Measurements from ENCODE around the gene TTC27. TPM values are rescaled to one million over a fixed set of nuclear protein-coding genes. Genes with fewer than 3 reads are reported as not detected.
"Not testable (repeated sequence)": the region's sequence is repeated elsewhere in the genome, so short reads cannot be mapped to it uniquely, and the experiment has no call there.

TTC27 gene
- total and polyA plus RNA-seq, 9 donors = 9.9 to 21.2 (median 15.3) TPM

DNA sequence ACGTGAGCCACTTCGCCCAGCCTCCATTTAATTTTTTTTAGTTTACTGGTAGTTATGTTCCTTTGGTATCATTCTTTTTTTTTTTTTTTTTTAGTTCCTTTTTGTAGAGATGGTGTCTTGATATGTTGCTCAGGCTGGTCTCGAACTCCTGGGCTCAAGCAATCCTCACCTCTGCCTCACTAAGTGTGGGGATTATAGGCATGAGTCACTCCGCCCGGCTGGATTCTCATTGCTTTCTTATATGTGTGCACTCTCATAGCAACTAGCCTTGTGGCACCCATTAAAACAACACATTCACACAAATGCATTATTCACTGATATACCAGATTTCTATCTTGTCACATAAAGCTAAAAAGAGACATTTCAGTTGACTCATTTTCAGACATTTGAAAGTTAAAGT is 4.2 kb downstream of the TTC27 start:
- H3K27ac ChIP-seq = no peak overlapping the region
- 86 to 93% (median 90%) methylated on average over 5 of the region's 5 CpGs for WGBS, 3 donors
- no peaks in the 10 kb centered on the region for H3K9me3 ChIP-seq
- no peak overlapping the region for H3K4me3 ChIP-seq
- intact Hi-C loops (cut with DNase I) = no loop called here
- no peak for DNase-seq
- H3K27me3 ChIP-seq = no peaks in the 10 kb centered on the region
- TF ChIP-seq EP300 (IDR thresholded peaks at IDR 0.05) (no peak), POLR2A (IDR thresholded peaks at IDR 0.05) (no peak)
- TF ChIP-seq, protein P1, sequence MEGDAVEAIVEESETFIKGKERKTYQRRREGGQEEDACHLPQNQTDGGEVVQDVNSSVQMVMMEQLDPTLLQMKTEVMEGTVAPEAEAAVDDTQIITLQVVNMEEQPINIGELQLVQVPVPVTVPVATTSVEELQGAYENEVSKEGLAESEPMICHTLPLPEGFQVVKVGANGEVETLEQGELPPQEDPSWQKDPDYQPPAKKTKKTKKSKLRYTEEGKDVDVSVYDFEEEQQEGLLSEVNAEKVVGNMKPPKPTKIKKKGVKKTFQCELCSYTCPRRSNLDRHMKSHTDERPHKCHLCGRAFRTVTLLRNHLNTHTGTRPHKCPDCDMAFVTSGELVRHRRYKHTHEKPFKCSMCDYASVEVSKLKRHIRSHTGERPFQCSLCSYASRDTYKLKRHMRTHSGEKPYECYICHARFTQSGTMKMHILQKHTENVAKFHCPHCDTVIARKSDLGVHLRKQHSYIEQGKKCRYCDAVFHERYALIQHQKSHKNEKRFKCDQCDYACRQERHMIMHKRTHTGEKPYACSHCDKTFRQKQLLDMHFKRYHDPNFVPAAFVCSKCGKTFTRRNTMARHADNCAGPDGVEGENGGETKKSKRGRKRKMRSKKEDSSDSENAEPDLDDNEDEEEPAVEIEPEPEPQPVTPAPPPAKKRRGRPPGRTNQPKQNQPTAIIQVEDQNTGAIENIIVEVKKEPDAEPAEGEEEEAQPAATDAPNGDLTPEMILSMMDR (IDR thresholded peaks at IDR 0.05) = no peak
- peaks cover 5% of the 10 kb centered on the region for H3K4me1 ChIP-seq (ENCODE audit: insufficient read depth)
- H3K36me3 ChIP-seq = no peaks in the 10 kb centered on the region

DNA sequence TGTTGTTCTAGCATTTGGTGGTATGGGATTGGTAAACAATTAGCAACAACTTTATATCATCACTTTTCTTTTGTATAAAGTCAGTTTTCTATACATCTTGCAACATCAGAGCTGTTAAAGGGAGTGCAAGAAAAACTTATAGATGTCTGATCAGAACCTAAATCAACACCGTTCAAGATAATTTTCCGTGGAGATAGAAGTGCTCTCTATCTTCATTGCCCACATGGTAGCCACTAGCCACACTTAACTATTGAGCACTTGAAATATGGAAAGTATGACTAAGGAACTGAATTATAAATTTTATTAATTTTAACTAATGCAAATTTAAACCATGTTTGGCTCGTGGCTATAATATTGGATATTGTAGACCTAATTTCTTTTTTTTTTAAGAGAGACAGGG is 5.2 kb downstream of the TTC27 start:
- no peaks in the 10 kb centered on the region for H3K9me3 ChIP-seq
- WGBS, 3 donors = 86 to 89% (median 86%) methylated on average over 3 of the region's 3 CpGs
- no peak overlapping the region for H3K27ac ChIP-seq
- H3K4me1 ChIP-seq (ENCODE audit: insufficient read depth) = peaks cover 5% of the 10 kb centered on the region
- no peaks in the 10 kb centered on the region for H3K27me3 ChIP-seq
- no peaks in the 10 kb centered on the region for H3K36me3 ChIP-seq
- H3K4me3 ChIP-seq = no peak overlapping the region
- DNase-seq = no peak
- intact Hi-C loops (cut with DNase I) = no loop called here
- TF ChIP-seq, protein P1 (IDR thresholded peaks at IDR 0.05) = no peak
- TF ChIP-seq POLR2A (IDR thresholded peaks at IDR 0.05) (no peak), EP300 (IDR thresholded peaks at IDR 0.05) (no peak)

- H3K36me3 ChIP-seq; H3K27ac ChIP-seq; H3K4me1 ChIP-seq (ENCODE audit: insufficient read depth); H3K4me3 ChIP-seq; DNase-seq; intact Hi-C loops (cut with DNase I); H3K27me3 ChIP-seq; H3K9me3 ChIP-seq: not testable (repeated sequence)
- WGBS, 3 donors = 94 to 96% (median 95%) methylated on average over 5 of the region's 5 CpGs
Measured at GRCh38 chr2:32638548-32638947, 10.7 kb downstream of the TTC27 start.

- intact Hi-C loops (cut with DNase I) = loop anchor here in 1 of 4 donors (10.0 kb wide), 1 partner anchor 776 kb away; no protein-coding TSS in a partner anchor
- no peaks in the 10 kb centered on the region for H3K27me3 ChIP-seq
- no peak overlapping the region for H3K4me3 ChIP-seq
- H3K9me3 ChIP-seq = no peaks in the 10 kb centered on the region
- no peaks in the 10 kb centered on the region for H3K4me1 ChIP-seq (ENCODE audit: insufficient read depth)
- no peaks in the 10 kb centered on the region for H3K36me3 ChIP-seq
- no peak for DNase-seq
- no peak for TF ChIP-seq POLR2A (IDR thresholded peaks at IDR 0.05)
- no peak for TF ChIP-seq EP300 (IDR thresholded peaks at IDR 0.05)
- TF ChIP-seq, protein P1 (IDR thresholded peaks at IDR 0.05) = no peak
- H3K27ac ChIP-seq = no peak overlapping the region
- WGBS, 3 donors = 96 to 98% (median 98%) methylated on average over 5 of the region's 5 CpGs
Measured at GRCh38 chr2:32641180-32641579, 13.3 kb downstream of the TTC27 start.

- Histone ChIP-seq H3K4me1 (ENCODE audit: insufficient read depth) (no peaks in the 10 kb centered on the region), H3K4me3 (no peak overlapping the region), H3K27me3 (no peaks in the 10 kb centered on the region), H3K36me3 (no peaks in the 10 kb centered on the region), H3K27ac (no peak overlapping the region), H3K9me3 (no peaks in the 10 kb centered on the region)
- WGBS, 3 donors = 53 to 80% (median 67%) methylated on average over 5 of the region's 5 CpGs
- intact Hi-C loops (cut with DNase I) = loop anchor here in 1 of 4 donors (10.0 kb wide), 1 partner anchor 782 kb away; no protein-coding TSS in a partner anchor
- DNase-seq = no peak
- no peak for TF ChIP-seq EP300 (IDR thresholded peaks at IDR 0.05)
- TF ChIP-seq POLR2A (IDR thresholded peaks at IDR 0.05) = no peak
- TF ChIP-seq, protein P1 (IDR thresholded peaks at IDR 0.05) = no peak
Measured at GRCh38 chr2:32647180-32647651, 19.4 kb downstream of the TTC27 start.

Data from ovary (tissue), 9 donors.